GM21447 (cell line): ENCODE results near the gene ZDHHC14.
"Not testable (repeated sequence)": the region's sequence is repeated elsewhere in the genome, so short reads cannot be mapped to it uniquely, and the experiment has no call there.

Experiments used
- ATAC-seq: cut with Tn5 transposase; IDR thresholded peaks from one replicate; pipeline ENCODE4 v1.9.1; 2021; ENCODE audit not compliant: unreplicated experiment

ZDHHC14 gene

DNA sequence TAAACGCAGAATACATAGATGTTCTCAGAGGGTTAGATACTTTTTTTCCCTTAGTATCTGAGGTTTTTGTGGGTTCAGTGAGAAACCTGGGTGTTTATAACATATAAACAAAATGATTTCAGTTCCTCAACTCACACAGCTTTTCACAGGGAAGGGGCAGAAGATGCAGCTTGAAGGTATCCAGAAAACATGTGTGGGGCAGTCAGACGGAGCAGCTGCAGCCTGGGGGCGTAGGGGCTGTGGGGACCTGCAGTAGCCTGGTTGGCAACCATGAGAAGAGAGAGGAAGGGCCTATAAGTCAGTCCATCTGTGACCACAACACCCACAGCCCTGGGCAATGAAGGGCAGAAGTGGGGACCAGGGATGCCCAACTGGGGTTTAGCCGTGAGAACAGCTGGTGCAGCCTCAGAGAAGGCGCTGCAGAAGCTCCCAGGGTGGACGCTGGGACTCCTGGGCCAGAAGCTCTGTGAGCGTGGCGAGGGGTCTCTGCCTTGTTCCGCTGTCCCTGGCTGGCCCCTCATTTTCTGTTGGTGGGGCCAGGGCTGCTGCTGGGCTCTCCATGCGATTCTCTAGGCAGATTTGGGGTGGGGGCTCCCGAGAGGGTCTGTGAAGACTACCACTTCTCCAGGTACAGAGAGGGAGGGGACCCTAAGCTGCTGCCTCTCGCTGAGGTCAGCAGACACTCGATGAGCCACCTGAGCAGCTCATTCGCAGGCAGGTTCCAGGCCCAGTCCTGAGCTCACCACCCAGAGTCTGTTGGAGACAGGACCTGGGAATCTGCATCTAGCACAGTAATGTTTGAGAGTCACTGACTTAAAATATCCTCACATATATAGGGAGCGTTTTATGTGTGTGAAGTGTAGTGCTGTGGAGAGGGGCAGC, 181.2 kb downstream of the ZDHHC14 start:
- ATAC-seq = peak; percentile 40

DNA sequence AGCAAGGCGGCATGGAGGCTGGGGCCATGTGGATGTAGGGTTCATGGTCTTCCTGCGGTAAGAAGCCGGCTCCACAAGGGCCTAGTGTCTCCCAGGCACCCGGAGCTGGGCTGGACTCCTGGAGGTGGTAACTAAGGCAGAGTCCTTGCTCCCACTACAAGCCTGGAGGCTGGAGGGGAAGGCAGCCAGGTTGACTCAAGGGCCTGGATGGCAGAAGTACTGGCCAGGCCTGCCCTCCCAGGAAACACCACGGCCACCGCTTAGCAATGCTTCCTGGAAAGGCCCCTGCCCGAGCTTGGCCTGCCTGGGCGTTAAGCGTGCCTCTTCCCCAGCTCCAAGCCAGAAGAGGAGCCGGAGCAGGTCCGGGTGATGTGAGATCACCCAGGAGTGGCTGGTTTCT, 182.0 kb downstream of the ZDHHC14 start:
- ATAC-seq = no peak

DNA sequence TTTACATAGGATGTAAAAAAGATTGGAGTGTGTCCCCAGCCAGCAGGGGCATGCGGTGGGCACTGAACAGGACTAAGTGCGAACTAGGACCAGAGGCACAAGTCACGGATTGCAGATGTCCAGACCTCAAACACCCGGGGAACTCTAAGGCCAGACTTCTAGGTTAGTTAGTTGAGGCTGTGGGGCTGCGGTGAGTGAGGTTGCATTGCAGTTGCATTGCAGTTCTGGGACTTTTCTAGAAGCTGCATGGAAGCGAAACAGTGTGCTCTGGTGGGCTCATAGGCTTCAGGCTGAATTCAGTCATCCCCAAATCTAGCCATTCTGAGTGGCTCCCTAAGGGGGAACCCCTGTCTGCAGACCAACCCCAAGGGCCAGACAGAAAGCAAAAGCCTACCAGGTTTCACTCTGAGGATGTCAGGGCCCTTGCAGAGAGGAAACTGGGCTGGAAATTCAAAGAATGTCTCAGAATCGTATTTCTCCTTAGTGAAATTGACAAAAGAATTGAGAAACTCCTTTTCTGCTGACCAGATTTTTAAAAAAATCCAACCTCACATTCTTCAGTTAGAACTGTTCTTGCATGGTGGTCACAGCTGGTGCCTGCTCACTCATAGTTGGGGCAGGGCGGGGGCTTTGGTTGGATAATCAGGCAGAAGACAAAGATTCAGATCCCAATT, 182.8 kb downstream of the ZDHHC14 start:
- ATAC-seq = peak; percentile 62

DNA sequence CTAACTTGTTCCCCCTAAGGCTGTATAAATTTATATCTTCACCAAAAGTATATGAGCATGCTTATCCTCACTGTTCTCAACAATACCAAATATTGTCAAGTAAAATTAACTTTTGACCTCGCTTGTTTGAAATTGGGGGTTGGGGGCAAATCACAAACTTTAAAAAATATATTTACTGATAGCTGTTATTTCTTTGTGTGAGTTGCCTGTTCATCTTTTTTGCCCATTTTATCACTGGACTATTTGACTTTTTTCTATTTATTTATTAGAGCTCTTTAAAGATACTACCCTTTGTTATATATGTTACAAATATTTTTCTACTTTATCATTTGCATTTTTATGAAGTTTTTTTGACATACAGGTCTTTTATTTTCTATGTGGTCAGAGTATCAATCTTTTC, 187.7 kb downstream of the ZDHHC14 start:
- no peak for ATAC-seq

DNA sequence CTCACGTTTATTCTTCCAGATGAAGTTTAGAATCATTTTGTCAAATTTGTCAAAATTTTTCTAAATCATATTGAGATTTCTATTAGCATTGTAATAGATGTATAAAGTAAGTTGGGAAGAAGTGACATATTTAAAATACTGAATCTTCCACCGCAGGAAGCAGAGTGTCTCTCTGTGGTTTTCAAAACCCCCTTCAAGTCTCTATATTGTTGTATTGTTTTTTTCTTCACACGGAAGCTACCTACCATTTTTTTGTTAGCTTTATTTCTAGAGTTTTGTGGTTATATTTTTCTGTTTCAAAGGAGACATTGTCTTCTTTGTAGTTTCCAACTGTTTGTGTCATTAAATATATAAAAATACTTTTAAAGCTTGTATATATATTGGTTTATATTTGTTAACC, 188.6 kb downstream of the ZDHHC14 start:
- ATAC-seq = peak; percentile 49

DNA sequence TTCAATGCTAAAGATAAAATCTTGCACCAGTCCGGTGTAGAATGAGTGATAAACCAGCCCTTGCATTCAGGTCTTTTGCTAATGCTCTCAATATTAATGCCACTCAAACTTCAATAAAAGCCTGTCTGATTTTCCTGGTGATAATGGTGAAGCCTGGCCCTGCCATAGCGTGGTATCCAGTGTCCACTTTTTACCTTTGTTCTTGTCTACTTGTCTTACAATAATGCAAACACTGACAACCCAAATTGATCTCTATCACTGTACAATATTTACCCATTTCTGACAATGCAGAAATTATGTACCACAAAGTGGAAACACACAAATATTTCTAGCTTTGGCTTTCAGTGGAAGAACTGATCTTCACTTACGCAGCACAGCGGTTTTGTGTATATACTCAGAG, 189.1 kb downstream of the ZDHHC14 start:
- ATAC-seq = no peak

DNA sequence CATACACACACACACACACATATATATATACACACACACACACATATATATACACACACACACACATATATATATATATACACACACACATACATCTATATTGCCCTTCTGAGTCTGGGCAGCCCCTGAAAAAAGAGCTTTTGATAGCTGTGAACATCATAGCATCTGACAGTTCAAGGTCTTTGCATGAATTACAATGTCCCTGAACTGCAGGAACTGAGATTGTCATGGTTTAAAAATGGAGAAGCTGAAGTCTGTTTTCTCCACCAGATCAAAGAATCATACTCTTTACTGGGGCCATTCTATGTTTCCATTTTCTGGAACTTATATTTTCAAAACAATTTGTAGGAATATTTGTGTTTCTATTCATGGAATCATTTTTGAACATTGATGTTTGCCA, 189.8 kb downstream of the ZDHHC14 start:
- no peak for ATAC-seq

DNA sequence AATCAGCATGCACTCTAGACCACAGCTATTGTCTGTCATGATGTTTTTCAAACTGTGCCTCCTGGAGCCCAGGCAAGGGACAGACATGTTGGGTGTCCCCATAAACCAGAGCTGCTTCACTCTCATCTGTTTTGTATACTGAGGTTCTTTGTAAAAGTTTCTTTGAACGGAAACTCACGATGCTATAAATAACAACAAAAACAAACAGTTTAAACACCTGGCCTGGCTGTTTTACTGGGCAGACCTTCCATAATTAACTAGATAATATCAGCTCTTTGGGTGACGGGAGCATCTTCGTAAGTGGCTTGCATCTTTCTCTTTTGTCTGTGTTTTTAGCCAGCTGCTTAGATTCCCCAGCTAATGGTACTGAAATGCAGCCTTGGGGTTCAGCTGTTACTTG, 190.3 kb downstream of the ZDHHC14 start:
- peak; percentile 71 for ATAC-seq

DNA sequence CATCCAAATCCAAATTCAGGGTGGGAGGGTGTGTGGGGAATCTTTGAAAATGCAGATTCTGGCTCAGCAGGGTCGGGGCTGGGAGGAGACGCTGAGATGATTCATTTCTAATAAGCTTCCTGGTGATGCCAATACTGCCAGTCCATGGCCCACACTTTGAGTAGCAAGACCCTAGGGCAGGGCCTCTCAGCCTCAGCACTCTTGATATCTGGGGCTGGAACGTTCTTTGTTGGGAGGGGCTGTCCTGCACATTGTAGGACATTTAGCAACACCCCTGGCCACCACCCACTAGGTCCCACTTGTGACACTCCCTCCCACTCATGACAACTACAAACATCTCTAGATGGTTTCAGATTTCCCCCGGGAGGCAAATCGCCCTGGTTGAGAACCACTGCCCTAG, 191.0 kb downstream of the ZDHHC14 start:
- no peak for ATAC-seq

DNA sequence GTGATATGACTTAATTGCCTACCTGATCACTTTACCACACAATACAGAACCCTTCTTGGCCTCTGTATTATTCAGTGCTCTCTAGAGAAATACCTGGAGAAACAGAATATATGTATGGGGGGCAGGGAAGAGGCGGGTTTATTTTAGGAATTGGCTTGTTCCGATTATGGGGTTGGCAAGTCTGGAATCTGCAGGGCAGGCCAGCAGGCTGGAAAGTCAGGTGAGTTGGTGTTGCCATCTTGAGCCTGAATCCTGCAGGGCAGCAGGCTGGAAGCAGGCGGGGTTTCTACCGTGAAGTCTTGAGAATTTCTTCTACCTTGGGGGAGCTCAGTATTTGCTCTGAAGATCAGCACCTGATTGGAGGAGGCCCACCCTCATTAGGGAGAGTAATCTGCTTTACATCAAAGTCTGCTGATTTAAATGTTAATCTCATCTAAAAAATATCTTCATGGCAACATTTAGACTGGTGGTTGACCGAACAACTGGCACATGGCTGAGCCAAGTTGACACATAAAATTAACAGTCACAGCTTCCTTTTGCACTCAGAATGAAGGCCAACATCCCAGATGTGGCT, 193.9 kb downstream of the ZDHHC14 start:
- no peak for ATAC-seq

DNA sequence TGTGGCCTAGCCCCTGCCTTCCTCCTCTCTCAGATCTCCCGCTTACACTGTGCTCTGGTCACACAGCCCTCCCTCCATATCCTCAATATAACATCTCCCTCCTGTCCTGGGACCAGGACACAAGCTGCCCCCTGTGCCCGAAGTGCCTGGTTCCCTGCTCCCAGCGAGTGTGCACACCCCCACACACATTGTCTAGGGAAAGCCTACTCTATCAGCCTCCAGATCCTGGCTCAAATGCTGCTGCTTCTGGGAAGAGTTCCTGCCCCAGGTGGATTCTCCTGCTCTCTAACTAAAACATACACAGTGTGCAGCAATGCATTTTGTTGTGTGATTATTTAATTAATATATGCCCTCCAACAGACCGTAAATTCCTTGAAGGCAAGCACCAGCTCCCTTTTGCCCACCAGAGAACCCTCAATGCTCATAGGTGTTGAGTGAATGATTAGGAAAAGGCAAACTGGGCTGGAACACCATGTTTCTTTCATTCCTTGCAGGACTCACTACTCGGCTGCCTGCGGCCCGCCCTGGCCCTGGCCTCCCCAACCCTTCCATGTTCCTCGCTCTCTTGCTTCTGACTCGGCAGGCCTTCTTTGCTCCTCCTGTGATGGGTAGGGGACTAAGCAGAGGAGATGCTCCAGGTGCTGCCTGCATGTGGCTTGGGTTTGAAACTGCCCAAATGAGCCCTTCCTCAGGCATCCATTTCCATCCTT, 194.6 kb downstream of the ZDHHC14 start:
- no peak for ATAC-seq

DNA sequence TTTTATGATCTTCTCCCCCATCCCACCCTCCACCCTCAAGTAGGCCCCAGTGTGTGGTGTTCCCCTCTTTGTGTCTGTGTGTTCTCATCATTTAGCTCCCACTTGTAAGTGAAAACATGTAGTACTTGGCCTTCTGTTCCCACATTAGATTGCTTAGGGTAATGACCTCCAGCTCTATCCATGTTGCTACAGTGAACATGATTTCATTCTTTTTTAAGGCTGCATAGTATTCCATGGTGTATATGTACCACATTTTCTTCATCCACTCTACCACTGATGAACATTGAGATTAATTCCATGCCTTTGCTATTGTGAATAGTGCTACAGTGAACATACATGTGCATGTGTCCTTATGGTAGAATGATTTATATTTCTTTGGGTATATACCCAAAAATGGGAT, 196.0 kb downstream of the ZDHHC14 start:
- not testable (repeated sequence) for ATAC-seq

DNA sequence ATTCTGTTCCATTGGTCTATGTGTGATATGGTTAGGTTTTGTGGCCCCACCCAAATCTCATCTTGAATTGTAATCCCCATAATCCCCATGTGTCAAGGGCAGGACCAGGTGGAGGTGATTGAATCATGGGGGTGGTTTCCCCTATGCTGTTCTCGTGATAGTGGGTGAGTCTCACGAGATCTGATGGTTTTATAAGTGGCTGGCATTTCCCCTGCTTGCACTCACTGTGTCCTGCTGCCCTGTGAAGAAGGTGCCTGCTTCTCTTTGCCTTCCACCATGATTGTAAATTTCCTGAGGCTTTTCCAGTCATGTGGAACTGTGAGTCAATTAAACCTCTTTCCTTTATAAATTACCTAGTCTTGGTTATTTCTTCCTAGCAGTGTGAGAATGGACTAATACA, 197.5 kb downstream of the ZDHHC14 start:
- not testable (repeated sequence) for ATAC-seq

DNA sequence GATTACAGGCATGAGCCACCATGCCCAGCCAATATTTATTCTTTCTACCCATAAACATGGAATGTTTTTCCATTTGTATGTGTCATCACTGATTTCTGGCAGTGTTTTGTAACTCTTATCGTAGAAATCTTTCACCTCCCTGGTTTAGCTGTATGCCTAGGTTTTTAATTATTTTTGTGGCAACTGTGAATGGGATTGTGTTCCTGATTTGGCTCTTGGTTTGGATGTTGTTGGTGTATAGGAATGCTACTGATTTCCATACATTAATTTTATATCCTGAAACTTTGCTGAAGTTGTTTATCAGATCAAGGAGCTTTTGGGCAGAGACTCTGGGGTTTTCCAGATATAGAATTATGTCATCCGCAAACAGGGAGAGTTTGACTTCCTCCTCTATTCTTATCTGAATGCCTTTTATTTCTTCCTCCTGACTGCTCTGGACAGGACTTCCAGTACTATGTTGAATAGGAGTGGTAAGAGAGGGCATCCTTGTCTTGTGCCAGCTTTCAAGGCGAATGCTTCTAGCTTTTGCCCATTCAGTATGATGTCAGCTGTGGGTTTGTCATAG, 198.6 kb downstream of the ZDHHC14 start:
- ATAC-seq = no peak

DNA sequence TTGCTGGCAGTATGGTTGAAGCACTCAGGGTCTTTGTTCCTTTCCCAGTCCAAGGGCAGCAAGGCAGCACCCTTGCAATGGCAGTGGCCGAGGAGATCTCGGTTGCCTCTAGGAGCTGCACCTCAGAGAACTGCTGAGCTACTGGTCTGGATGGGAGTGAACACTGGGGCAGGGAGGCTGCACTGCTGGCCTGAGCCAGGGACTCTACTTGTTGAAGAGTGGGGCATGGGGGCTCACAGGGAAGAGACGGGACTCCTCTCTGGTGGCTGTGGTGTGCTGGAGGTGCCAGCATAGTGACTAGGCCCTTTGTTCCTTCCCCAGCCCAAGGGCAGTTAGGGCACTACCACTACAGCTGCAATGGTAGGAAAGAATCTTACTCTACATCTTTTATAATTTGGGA, 203.0 kb downstream of the ZDHHC14 start:
- no peak for ATAC-seq

DNA sequence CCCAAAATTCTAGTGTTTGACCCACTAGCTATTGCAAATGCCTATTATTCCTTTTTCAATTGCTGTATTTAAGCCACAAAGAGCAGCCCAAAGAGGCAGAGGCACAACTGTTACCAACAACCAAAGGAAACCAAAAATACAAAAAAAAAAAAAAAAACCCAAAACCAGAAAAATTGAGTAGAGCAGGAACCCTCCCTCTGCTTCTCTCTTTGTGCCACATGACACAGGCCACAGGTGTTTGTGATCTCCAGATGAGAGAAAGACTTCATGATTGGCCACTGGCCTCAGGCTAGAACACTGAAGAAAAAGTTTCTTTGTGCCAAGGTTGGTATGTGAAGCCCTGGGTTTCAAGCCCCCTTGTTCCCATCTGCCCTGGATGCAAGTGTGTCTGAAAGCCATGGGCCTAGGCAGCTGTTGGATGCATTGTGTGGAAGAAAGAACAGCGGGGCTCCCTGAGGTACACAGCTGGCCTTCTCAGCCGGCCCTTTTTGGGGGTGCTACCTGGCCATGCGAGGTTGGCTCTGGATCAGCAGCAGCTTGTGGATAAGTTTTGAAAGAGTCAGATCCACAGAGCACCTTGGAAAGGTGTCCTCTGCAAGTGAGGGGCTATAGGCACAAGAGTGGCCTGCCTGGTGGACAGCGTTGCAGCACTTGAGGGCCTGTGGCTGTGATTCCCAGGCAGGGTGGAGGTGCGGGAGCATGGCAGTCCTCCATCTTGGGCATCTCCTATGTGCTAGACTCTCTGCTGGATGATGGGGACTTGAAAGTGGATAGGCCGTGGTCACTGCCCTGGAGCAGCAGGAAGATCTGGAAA, 204.5 kb downstream of the ZDHHC14 start:
- ATAC-seq = no peak

DNA sequence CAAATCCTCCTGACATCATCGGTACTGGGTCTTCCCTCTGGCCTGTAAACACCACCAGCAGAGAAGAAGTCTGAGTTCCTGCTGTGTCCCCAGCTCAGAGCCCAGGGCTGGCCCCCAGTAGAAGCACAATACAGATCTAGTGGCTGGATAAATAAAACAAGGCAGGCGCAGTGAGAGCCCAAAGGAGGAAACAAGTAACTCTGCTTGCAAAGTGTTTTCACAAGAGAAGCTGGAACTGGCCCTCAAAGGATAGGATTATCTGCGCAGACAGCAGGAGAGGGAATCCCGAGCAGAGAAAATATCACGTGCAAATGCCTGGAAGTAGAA, 205.1 kb downstream of the ZDHHC14 start:
- no peak for ATAC-seq

DNA sequence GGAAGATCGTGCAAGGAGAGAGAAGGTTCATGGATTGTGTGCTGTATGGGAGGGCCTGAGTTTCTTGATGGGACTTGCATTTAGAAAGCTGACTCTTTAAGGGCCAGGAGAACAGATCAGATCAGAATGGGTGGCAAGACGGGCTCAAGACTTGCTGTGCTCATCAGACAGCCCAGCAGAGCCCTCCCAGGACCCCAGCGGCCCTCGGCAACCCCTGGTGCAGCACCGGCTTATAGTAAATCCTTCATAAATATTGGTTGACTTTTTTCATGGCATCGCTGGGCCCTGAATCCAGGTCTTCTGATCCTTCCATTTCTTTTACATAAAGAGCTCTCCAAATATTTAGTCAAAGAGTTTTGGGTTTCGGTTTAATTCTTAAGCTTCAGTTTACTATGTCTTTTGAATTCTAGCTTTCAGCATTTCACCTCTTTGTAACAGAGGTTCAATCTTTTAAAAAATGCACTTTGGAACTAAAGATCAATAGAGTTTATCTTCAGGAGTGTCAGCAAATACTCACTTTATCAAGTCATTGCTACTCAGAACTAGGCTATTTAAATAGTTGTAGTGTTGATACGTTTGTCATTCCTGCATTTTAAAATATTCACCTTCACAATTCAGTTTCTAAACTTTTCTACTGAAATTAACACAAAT, 205.6 kb downstream of the ZDHHC14 start:
- no peak for ATAC-seq

DNA sequence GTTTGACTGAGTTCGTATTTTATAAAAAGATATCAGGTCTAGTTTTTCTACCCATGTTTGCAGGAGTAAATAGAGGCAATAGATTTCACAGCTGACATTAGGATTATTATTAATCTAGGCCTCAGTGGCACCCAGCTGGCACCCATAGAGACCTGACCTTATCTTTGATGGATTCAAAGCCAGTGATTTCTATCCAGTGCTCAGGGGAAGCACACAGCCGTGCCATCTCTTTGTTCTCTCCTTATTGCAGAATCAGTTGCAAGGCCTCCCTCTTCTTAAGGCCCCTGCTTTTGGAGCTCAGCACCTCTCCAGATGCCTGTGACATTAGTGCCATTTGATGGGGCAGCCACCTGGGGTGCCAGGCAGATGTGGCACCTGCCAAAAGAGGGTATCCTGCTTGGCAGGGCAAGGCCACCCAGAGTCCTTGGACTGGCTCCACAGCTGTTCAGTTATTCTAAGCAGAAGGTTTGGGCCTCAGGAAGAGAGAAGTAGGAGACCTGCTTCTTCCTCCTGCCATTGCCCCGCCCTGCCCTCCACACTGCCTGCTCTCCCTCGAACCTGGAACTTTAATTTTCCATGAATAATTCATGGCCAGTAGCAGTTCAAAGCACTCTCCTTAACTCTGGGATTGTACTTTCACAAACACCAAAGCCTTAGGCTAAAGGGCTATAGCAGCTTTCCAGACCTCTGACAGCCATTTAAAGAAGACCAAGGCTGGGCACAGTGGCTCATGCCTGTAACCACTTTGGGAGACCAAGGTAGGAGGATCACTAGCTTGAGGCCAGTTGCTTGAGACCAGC, 206.3 kb downstream of the ZDHHC14 start:
- no peak for ATAC-seq
